GM19043 (cell line): ENCODE measurements around the gene RAB3C.
"Not testable (repeated sequence)": the region's sequence is repeated elsewhere in the genome, so short reads cannot be mapped to it uniquely, and the experiment has no call there.

ENCODE experiments used
- ATAC-seq: cut with Tn5 transposase; IDR thresholded peaks from one replicate; pipeline ENCODE4 v1.9.1; 2021; ENCODE audit warnings: low read depth; ENCODE audit not compliant: unreplicated experiment

RAB3C gene

DNA sequence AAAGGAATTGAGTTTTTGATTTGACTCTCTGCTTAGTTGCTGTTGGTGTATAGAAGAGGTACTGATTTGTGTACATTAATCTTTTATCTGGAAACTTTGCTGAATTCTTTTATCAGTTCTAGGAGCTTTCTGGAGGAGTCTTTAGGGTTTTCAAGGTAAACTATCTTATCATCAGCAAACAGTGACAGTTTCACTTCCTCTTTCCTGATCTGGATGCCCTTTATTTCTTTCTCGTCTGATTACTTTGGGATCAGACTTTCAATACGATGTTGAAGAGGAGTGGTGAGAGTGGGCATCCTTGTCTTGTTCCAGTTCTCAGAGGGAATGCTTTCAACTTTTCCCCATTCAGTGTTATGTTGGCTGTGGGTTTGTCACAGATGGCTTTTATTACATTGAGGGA lies 17.7 kb downstream of the RAB3C start:
- not testable (repeated sequence) for ATAC-seq

DNA sequence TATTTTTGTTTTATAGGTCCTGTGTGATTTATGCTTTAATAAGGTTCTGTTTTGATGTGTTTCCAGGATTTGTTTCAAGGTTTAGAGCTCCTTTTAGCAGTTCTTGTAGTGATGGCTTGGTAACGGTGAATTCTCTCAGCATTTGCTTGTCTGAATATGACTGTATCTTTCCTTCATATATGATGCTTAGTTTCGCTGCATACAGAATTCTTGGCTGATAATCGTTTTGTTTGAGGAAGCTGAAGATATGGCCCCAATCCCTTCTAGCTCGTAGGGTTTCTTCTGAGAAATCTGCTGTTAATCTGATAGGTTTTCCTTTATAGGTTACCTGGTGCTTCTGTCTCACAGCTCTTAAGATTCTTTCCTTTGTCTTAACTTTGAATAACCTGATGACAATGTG lies 20.0 kb downstream of the RAB3C start:
- ATAC-seq: not testable (repeated sequence)

DNA sequence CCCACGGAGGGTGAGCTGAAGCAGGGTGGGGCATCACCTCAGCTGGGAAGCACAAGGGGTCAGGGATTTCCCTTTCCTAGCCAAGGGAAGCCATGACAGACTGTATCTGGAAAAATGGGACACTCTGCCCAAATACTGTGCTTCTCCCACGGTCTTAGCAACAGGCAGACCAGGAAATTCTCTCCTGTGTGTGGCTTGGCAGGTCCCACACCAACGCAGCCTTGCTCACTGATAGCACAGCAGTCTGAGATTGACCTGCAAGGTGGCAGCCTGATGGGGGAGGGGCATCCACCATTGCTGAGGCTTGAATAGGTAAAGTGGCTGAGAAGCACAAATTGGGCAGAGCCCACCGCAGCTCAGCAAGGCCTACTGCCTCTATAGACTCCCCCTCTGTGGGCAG lies 23.2 kb downstream of the RAB3C start:
- ATAC-seq: no peak

DNA sequence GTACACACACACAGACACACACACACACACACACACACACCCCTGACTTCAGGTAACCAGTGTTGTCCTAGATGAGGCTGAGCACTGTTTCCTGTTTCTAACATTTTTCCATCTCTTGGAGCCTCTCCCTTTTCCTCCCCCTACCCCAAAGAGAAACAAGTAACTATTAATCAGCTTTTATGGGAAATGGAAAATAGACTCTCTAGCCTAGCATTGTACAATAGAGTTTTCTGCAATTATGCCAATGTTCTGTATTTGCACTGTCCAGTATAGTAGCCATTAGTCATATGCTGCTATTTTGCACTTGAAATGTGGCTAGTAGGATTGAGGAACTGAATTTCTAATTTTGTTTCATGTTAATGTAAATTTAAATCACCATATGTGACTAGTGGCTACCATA lies 33.1 kb downstream of the RAB3C start:
- ATAC-seq: no peak

DNA sequence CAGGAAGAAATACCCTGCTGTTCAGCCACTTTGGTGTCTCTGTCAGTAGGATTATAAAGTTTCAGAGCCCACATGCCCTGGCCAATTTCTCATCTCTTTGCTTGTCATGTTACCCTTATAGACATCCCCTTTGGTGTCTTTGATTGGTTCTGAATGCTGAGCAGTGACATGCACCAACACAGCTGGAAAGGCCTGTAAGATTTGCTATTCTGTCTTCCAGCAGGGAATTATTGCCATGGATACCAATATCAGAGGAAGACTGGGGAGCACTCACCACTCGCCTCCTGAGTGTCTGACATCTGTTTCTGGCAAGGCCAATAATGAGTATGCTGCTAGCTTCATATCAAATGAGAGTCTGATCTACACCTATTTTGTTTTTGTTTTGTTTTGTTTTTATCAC lies 34.4 kb downstream of the RAB3C start:
- ATAC-seq: no peak

DNA sequence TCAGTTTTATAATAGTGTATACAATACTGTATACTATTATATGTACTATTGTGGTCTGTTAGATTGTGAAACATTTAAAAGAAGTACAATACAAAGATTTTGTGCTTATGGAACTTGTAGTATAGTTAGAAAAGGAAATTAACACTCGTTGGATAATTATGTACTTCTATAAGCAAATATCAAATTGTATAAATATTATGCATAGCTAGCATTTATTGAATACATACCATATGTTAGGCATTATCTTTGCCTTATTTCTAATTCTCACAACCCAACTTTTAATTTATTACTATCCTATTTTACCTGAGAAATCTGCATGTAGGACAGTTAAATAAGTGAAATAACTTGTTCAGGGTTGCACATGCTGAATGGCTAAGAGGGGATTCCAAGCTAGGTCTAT lies 37.5 kb downstream of the RAB3C start:
- no peak for ATAC-seq

DNA sequence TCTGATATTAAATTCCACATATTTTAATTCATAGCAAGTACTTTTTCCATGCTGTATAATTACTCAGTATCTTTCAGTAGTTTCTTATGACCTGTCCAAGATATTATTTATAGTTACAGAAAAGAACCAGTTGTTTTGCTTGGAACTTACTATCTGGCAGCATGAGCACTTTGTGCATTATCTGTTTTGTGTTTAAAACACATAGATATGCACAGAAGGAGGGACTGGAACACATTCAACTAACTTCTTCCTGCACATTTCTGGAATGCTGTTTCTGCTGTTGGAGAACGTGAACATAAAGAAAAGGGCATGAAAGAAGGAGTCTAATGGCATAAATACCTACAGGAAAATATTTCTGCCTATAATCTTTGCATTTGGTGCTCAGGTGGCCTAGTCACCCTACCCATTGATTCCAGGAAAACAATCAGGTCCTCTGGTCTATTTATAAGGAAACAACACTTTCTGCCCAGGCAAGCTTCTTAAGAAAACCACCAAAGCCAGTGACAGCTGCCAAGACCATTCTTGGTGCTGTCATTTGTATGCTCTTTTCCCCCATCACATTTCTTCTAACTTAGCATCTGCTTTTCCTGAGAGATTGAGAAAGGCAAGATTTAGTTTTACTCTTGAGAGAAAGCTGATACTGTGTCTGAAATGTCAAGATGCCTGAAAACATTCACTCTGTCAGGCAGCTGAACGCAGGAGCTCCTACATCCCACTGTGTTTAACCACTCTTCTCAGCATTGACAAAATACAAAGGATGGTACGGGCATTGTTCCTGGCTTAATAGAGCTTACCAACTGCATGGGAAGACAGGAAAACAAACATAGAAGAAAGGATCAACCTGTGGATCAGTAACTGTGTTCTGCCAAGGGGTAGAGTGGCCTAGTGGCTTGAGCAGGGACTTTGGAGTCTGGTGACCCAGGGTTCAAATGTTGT lies 40.3 kb downstream of the RAB3C start:
- no peak for ATAC-seq

DNA sequence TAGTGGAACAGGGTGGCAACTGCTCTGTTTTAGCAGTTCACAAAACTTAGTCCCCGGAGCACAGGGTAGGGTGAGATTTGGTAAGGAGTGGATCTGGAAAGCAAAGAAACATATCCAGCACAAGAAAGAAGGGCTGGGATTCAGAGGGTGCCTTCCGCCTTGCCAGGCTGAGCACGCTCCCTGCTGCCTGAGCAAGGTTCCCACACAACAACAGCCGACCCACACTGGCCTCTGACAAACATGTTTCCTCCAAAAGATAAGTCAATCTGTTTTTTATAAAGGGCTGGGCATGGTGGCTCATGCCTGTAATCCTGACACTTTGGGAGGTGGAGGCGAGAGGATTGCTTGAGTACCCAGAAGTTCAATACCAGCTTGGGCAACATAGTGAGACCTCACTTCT lies 45.8 kb downstream of the RAB3C start:
- ATAC-seq: no peak

DNA sequence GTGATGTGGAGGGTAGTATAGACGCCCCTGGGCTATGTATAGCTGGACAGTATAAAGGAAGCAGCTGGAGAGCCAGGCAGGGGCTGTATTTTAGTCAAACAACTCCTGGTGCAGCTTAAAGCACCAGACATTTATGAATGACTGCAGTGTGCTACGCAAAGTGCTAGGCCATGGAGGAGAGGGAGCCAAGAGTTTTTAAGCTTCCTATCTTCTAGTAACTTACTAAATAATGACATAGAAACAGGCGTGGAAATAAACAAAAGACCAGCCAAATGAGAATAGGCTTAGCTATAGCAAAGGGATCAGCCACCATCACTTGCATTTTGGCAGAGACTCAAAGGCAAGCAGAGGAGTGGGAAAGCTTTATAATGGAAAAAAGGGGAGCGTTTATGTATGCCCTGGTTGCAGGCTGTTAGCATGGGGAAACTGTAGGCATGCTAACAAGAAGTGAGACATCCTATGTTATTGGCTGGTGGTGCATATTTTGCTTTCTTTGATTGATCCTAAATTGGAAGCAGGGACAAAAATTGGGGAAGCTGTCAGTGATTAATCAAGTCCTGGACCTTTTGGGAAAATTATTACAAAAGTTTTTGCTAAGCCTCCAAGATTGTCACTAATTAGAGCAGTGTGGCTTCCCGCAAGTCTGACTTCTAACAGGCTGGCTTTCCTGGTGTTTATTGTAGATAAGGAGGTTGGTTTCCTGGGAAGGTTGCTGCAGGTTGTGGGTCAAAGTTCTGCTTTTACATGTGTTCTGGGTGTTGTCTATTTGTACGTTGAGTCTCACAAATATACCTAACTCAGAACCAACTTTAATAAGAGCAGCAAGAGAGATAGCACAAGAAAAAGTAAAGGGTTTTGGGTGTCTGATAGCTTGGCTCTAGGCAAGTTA lies 46.6 kb downstream of the RAB3C start:
- no peak for ATAC-seq

DNA sequence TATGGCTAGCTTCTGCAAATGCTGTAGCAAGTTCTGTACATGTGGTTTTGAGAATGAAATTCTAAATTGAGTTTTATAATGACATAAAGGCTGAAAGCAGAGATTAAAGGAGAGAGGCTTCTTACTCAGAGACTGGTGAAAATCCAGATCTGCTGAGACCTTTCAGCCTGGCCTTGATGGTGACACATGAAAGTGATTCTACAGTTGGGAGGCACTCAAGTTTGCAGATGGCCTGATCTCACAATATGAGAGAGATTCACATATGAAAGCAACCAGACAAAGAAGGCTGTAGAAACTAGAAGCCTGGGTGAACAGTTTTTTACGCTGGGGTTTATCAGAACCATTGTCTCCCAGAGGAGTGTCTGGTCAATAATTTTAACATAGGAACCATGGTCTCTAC lies 49.0 kb downstream of the RAB3C start:
- ATAC-seq: no peak

DNA sequence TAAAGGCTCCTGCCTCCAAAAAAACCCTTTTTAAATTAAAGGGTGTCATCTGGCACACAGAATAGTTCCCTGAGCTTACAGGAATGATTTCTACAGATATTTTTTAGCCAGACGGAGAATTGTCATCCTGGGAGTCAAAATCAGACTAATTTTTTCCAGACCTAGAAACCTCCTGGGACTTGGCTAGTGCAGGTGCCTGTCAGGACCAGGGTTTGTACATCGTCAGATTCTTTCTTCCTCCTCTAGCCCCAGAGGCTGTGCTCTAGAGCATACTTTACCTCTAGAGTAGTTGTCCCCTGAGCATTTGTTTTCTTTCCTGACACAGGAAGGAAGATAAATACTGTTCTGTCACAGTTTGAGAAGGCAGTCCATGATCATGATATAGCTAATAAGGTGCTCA lies 52.5 kb downstream of the RAB3C start:
- no peak for ATAC-seq

DNA sequence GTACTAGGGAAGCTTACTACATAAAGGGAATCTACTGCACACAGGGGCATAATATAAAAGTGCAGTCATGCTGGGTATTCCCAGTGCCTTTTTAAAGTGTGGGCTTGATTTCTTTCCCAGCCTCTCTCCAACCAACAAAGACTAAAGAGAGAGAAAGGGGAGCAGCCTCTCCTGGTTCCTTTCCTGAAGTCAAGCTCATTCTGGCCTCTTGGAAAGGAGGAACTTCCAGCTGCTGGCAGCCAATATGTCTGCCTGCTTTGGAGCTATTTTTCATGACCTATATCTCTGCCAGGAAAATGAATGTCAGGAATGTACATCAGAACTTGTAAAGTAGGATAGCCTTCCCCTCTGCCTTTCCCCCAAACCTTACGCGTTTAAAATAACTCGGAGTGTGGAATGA lies 57.1 kb downstream of the RAB3C start:
- ATAC-seq: no peak

DNA sequence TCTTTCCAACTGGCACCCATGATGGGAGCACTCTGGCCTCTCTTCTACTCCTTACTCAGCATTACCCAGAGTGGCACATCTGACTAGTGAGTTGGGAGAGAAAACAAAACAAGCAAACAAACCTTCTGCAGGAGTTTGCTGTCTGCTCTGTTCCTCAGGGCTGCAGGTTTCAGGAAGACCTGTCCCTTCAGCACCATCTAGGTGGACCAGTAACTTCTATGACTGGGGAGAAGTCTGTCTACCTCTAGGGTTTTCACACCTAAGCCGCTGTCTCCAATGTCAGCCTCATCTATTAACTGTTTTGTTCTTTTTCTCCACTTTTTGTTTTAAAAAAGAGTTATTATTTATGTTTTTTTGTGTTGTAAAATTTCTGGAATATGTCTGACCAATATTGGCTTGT lies 58.7 kb downstream of the RAB3C start:
- no peak for ATAC-seq

DNA sequence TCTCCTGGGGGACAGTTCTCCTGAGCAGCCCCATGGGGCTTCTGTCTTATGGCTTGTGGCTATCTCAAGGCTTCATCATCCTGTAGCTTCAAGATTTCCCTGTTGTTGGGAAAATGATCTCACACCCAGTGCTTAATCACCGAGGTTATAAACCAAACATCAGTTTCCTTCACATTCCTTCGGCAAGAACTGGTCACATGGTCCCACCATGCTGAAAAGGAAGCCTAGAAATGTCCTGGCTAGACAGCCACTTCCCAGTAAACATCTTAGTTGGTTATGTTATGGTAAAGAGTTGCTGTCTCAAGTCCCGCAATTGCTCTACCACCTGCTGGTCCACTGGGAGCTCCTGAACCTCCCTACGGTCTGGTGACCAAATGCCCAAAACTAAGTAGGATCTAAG lies 66.0 kb downstream of the RAB3C start:
- no peak for ATAC-seq

DNA sequence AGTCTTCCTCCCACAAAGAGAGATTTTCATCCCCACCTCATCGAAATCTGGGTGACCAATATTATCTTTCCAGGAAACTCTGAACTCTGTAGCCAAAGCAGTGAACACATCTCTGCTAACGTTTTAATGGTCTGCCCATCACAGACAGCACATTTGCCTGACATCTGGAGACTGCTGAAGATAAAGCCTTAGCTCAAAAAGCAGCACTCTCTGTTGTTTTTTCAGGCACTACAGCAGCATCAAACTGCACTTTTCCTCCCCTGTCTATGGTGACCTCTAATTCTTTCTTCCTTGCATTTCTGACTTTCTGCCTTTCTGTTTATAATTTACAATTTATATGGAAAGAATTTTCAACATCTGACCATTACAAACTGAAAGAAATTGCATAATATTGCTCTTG lies 66.8 kb downstream of the RAB3C start:
- no peak for ATAC-seq

DNA sequence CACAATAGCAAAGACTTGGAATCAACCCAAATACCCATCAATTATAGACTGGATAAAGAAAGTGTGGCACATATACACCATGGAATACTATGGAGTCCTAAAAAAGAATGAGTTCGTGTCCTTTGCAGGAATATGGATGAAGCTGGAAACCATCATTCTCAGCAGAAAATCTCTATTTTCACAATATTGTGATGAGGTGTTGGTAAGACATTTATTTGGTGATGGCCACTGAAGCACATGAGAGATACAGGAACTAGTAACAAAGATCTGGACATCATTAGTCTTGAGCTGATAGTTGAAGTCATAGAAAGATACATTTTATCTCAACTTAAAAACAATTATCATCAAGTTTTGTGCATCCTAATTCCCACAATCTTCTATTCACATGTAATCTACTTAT lies 70.6 kb downstream of the RAB3C start:
- ATAC-seq: no peak

DNA sequence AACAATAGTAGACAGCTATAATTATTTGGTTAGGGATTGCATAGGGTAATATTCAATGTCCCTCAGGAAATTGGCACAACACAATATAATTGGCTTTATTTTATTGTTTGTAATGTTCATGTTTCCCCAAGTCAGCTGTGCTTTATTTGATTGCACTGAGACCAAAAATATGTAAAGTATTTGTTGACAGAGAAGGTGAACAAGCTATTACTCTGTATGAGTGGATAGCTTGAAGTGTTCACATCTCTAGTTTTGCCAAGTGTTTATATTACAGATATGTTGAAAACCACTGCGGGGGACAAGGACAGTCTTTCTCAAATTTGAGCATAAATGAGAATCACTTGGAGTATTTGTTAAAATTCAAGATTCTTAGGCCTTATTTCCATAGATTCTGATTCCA lies 83.3 kb downstream of the RAB3C start:
- ATAC-seq: no peak

DNA sequence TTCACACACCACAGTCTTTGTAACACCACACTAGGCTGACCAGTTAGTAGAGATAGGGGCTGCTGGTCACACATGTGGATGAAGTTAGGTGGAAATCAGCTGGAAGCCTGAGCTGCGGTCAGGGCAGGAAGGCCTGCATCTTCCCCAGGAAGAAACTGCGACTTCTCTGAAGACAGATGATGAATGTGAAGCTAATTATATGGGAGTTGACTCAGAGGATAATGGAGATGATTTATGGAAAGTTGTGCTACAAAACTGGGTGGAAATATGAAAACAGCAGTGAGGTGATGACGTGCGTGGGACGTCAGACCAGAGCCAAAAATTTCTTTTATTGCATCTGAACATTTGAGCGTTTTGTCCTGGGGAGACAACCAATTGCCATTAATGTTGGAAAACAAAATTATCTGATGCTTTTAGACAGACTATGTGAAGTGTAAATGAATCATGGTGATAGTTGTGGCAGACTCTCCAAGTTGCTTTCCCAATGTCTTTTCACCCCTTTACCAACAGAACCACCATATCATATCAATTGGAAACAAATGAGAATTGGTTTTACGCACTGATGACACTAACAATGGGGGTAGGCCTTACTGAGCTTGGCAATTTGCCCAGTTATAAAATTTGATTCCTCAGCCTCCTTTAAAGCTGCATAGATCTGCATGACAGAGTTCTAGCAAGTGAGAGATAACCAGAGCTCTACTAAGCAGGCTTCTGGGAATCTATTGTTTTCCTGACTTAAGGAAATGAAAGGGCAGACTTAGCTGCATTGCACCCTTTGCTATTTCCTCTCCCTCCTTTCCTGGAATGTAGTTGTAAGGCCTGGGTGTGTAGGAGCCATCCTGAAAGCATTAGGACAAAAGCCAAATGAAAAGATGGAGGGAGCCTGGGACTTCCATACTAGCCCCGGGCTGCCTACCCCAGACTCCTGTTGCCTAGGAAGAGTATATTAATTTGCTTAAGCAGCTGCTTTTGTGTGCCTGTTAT lies 84.0 kb downstream of the RAB3C start:
- no peak for ATAC-seq

DNA sequence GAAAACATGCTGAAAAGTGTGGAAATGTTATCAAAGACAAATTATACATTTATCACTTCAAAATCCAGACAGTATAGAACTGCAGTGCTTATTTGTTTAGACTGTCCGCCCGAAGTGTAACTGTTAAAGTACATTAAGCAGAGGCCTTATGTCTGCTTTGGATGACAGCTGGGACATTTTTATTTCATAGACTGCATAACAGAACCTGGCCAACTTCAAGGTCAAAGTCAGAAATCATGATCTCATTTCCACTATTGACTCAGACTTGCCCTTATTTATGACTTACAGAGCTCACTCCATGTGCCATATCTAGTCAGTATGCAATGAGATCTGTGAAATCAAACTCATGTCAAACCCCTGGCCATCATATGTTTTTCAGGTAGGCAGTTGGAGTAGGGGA lies 87.7 kb downstream of the RAB3C start:
- ATAC-seq: no peak

DNA sequence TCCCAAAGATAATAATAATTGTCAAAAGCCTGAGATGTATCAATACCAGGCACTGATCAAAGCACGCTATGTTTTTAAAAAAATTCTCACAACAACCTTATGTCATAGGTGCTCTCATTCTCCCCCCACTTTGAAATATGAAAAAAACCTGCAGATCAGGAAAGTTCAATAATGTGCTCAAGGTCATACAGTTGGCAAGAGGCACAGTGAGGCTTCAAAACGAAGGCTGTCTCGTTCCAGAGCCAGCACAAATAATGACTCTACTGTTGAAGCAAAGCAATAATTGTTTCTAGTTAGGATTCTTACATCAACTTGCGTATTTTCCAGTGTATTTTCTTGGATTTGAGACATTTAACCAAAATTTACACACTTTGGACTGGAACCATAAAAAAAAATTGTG lies 88.3 kb downstream of the RAB3C start:
- ATAC-seq: no peak

DNA sequence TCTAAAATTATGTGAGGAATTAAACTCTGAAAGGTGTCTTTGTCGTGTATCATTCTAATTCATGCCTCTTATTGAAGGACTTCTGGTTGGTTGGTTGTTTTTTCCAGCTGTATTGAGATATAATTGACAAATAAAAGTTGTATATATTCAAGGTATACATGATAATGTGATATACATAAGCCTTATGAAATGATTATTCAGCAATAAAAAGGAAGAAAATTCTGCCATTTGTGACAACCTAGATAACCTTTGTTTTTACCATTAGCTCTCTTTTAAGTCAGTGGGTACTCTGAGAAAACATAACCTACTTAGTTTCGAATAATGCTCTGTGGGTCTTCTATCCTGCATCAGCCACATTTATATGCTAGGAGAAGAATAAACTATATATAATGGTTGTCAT lies 89.6 kb downstream of the RAB3C start:
- no peak for ATAC-seq
